SK-MEL-5 (cell line): ENCODE measurements around the gene KDM8. TPM values are rescaled to one million over a fixed set of nuclear protein-coding genes. Genes with fewer than 3 reads are reported as not detected.
A peak's percentile ranks its signal among the peaks of the same experiment; 100 is the strongest.
"Not testable (repeated sequence)": the region's sequence is repeated elsewhere in the genome, so short reads cannot be mapped to it uniquely, and the experiment has no call there.

Experiments
- DNase-seq: peaks from one replicate; pipeline ENCODE4 v3.0.0-alpha.2; 2016; ENCODE audit warnings: low read depth, low spot score
- in situ Hi-C: cut with HindIII; loops from 2 replicates; pipeline ENCODE4 v1.10.0; 2016; ENCODE audit warnings: low sequenced_read_pairs, high pct_unique_total_duplicates, low pct_unique_long_range_greater_than_20kb
- total RNA-seq: library from RNA; depleted of rRNA; stranded (reverse); fragments of >200 nt; shearing (Covaris generic); gene quantifications from 2 replicates; pipeline ENCODE4 v1.2.3, GENCODE V29; 2014

Gene KDM8
- total RNA-seq, 1 experiment from 2014 or later = 2.1 TPM

DNA sequence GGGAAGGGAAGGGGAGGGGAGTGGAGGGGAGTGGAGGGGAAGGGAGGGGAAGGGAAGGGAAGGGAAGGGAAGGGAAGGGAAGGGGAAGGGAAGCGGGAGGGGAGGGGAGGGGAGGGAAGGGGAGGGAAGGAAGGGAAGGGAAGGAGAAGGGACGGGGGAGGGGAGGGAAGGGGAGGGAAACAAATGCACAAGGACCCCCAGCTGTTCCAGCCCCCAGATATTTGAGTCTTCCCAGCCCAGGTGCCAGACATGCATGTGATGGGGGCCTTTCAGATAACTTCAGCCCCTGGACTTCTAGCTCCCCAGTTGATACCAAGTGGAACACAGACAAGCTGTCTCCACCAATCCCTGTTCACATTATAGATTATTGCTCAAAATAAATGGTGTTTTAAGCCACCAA is 14.7 kb upstream of the KDM8 start:
- no peak for DNase-seq
- in situ Hi-C loops = no loop called here

DNA sequence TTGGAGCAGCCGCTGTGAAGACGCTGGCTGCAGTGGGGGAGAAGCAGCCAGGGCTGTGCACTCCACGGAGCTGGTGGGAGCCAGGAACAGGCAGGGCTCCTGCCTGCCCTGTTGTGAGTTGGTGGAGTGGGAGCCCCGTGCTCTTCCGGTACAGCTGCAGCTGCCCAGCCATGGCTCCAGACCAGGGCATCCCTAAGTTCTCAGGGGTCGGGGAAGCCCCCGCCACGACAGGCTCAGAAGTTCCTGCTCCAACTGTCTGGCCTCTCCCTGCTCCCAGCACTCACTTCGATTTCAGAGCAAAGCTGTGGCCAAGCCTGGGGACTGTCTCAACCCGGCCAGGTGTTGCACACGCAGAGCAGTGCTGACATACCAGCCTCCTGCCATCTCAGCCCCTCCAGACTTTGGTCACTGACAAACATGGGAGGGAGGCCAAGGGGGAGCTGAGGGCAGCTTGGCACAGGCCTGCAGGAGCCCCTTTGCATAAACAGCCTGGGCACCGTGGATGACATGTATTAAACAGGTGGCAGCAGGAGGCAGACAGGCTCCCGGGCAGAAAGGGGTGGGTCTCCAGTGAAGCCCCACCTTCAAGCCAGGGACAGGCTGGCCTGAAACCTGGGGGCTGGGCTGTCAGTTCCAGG is 13.9 kb upstream of the KDM8 start:
- in situ Hi-C loops = no loop called here
- DNase-seq = no peak

- no peak for DNase-seq
- in situ Hi-C loops = no loop called here
Observed at GRCh38 chr16:27190316-27190871, 12.9 kb upstream of the KDM8 start.

DNA sequence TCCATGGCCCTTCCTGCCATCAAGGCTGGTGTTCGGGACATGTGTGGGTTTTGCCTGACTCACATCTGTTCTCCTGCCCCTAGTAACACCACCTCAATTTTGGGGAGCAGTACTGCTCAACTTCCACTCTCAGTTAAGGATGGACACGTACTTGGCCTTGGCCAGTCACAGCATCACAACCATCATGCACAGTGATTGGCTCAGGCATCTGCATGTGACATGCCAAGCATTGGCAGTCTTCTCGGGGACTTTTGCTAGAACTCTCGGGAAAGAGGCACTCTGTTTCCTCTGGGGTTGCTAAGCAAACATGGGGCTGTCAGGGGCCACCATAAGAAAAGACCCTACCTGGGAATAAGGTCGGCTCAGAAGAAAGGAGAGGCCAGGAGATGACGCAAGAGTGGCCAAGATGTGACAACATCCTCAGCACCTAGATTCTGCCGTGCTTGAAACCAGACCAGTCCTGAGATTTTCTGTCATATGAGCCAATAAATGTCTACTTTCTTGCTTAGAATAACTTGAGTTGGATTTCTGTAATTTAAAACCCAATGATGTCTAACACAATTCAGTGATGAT is 11.9 kb upstream of the KDM8 start:
- no peak for DNase-seq
- in situ Hi-C loops = no loop called here

GRCh38 chr16:27193300-27193990 is 9.9 kb upstream of the KDM8 start:
- peak; percentile 30 for DNase-seq
- in situ Hi-C loops = no loop called here

DNA sequence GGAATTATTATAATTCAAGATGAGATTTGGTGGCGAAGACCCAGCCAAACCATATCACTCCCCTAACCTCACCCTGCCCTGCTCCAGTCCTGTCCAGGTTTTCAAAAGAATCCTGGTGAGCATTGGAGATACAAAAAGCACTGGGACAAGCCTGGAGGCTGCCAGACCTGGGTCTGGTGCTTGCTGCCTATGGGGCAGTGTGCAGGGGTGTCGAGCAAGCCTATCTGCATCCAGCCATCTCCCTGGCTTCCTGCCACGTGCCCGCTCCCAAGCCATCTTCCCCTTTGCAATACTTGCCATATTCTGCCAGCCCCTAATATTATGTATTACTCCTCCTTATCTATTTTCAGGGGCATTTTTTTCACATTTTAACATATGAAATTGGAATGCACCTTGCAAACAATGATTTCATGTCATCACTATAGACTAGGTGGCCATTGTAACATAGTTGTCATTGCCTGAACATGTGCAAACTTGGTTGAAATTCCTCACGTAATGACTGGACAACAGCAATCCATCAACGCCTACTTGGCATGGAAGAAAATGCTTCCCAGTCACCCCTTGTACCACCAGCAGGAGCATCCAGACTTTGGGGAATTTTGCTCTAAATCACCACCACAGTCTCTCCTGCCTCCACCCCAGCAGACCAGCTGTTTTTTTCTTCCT is 8.1 kb upstream of the KDM8 start:
- in situ Hi-C loops = no loop called here
- no peak for DNase-seq

DNA sequence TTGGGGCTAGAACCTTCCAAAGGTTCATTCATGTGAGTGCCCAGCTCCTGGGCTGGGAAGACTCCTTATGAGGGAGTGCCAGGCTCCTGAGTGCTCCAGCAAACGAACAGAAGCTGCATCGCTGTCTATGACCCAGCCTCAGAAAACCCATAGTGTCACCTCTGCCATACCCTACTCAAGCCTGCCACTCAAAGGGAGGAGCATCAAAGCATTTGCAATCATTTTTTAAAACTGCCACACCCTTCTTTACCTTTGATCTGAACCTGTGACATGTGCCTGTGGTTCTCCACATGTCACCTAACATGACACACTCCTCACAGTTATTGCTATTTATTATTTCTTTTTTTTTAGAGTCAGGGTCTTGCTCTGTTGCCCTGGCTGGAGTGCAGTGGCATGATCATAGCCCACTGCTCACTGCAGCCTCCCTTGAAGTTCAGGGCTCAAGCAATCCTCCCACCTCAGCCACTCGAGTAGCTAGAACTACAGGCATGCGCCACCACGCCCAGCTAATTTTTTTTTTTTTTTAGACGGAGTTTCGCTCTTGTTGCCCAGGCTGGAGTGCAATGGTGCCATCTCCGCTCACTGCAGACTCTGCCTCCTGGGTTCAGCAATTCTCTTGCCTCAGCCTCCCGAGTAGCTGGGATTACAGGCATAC is 7.3 kb upstream of the KDM8 start:
- in situ Hi-C loops = no loop called here
- DNase-seq = no peak

GRCh38 chr16:27197004-27197403 is 6.3 kb upstream of the KDM8 start:
- no peak for DNase-seq
- in situ Hi-C loops = no loop called here

GRCh38 chr16:27198451-27199234 is 4.7 kb upstream of the KDM8 start:
- DNase-seq = no peak
- in situ Hi-C loops = no loop called here

DNA sequence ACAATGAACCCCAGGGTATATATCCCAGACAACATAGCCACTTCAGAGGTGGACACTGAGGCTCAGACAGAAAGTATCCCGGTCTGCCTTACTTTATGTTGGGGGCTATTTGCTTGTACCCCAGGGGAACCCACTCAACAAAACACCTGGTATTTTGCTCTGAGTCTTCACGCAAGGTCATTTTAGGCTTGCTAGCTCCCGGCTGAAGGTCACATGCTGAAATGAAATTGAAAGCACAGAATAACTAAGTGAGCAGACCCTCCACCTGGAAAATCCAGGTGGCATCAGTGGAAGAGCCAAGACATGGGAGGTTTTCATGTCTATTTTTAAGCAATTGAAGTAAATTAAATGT is 4.1 kb upstream of the KDM8 start:
- in situ Hi-C loops = no loop called here
- no peak for DNase-seq

GRCh38 chr16:27199736-27200135 is 3.6 kb upstream of the KDM8 start:
- DNase-seq = peak; percentile 59
- in situ Hi-C loops = no loop called here

DNA sequence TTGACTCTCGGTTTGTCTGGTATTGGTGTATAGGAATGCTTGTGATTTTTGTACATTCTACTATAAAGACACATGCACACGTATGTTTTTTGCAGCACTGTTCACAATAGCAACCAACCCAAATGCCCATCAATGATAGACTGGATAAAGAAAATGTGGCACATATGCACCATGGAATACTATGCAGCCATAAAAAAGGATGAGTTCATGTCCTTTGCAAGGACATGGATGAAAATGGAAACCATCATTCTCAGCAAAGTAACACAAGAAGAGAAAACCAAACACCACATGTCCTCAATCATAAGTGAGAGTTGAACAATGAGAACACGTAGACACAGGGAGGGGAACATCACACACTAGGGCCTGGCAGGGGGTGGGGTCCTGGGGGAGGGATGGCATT is 2.4 kb upstream of the KDM8 start:
- in situ Hi-C loops, DNase-seq: not testable (repeated sequence)

DNA sequence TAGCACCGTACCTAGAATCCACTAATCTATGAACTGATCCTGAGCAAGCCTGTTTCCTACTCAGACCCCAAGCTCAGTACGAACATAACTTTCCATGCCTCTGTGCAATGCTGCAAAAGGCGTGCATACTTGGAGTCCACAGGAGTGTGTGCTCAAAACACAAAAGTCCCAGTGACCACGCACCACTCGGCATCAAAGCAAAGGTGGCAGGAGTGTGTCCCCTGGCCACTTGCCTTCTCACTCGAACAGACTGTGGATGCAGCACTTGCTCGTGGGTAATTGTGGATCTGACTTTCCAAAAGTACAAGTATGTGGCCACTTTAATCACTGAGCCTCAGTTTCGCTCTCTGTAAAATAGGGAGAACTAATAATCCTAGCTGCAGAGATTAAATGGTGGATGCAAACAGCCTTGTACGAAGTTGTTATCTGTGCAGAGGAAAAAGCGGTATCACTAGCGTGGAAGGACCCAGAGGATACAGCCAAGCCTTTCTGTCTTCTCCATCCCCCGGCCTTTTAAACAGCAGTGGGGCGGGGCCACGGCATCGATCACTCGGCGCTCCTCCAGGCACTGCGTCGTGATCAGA is 311 bp upstream of the KDM8 start:
- in situ Hi-C loops = no loop called here

DNA sequence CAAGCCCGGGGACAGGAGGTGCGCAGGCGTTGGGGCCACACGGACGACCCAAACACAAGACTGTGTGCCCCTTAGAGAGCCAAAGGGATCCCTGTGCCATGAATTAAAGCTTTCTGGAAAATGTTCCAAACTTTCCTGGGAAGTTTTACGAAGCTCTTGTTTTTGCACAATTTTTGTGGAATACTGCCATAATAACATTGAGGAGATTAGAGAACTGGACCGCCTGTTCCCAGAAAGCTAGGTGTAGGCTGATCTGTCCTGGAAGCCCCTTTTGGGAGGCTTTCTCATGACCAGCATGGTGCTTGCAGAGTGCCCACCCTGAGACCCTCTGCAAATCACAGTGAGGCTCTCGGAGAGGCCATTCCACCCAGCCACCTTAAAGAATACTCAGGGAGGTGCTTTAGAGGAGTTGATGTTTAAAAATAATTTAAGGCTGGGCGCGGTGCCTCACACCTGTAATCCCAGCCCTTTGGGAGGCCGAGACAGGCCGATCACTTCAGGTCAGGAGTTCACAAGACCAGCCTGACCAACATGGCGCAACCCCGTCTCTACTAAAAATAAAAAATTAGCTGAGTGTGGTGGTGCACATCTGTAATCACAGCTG is 1.1 kb downstream of the KDM8 start:
- in situ Hi-C loops = no loop called here
- no peak for DNase-seq

More for the DNA sequence above, 311 bp upstream of the KDM8 start:
- no peak for DNase-seq

GRCh38 chr16:27205423-27206065 is 2.2 kb downstream of the KDM8 start:
- DNase-seq = no peak
- in situ Hi-C loops = no loop called here

DNA sequence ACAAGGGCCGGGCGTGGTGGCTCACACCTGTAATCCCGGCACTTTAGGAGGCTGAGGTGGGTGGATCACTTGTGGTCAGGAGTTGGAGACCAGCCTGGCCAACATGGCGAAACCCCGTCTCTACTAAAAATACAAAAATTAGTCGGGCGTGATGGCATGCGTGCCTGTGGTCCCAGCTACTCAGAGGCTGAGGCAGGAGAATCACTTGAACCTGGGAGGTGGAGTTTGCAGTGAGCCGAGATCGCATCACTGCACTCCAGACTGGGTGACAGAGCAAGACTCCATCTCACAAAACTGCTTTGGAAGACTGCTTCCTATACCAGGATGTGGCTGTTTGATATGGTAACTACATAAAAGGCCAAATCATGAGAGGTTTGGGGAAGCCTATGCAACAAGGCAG is 3.8 kb downstream of the KDM8 start:
- in situ Hi-C loops, DNase-seq: not testable (repeated sequence)
